Naive thymus-derived CD4-positive, alpha-beta T cell (primary cell): ENCODE measurements around the gene LRFN3. TPM values are rescaled to one million over a fixed set of nuclear protein-coding genes. Genes with fewer than 3 reads are reported as not detected.

ENCODE experiments used
- ATAC-seq: fragments of 150-1000 bp; cut with Tn5 transposase; 2 replicates; pipeline ENCODE4 v1.10.0; 2021; ENCODE audit warnings: mild to moderate bottlenecking, moderate library complexity
- CTCF ChIA-PET: fragments of 350-600 bp; sonication (Branson Sonifier 250); formaldehyde crosslinking; loops from one replicate; lab custom pipeline; 2021; ENCODE audit warnings: antibody characterized with exemption; lab: Charles Lee
- POLR2A ChIA-PET: fragments of 350-600 bp; sonication (Branson Sonifier 250); formaldehyde crosslinking; loops from one replicate; lab custom pipeline; 2021; ENCODE audit warnings: antibody characterized with exemption, inconsistent platforms; lab: Charles Lee
- DNase-seq, 9 donors: peaks; one replicate each; pipeline versions ENCODE4 v3.0.0 to v3.0.0-alpha.2; 2020 to 2022; ENCODE audit warnings: mixed read lengths in 1 of 9
- H3K27ac ChIP-seq: one replicate; pipeline ENCODE4 v1.7.0; 2013; ENCODE audit warnings: mild to moderate bottlenecking, low read depth, low read length, moderate library complexity
- H3K27me3 ChIP-seq, 2 donors: one replicate each; pipeline ENCODE4 v1.7.0; 2013; ENCODE audit warnings: low read length in 2 of 2, mild to moderate bottlenecking in 2 of 2, moderate library complexity in 2 of 2; ENCODE audit not compliant: control insufficient read depth in 2 of 2, insufficient read depth in 2 of 2
- H3K36me3 ChIP-seq, 3 experiments: 1 replicate in 2 of 3; 2 replicates in 1 of 3; pipeline ENCODE4 v1.7.0; 2013; ENCODE audit warnings: low read length in 3 of 3, mild to moderate bottlenecking in 3 of 3, moderate library complexity in 1 of 3; ENCODE audit not compliant: insufficient read depth in 3 of 3, control insufficient read depth in 2 of 3
- H3K4me1 ChIP-seq, 2 donors: one replicate each; pipeline ENCODE4 v1.7.0; 2013; ENCODE audit warnings: low read length in 2 of 2, mild to moderate bottlenecking in 2 of 2, moderate library complexity in 1 of 2; ENCODE audit not compliant: control insufficient read depth in 2 of 2, insufficient read depth in 2 of 2
- H3K4me3 ChIP-seq: 2 replicates; pipeline ENCODE4 v1.7.0; 2013; ENCODE audit warnings: mild to moderate bottlenecking, low read length
- H3K9me3 ChIP-seq, 3 experiments: 1 replicate in 2 of 3; 2 replicates in 1 of 3; pipeline ENCODE4 v1.7.0; 2013; ENCODE audit warnings: low read length in 3 of 3; ENCODE audit not compliant: control insufficient read depth in 2 of 3
- H3K27ac Mint-ChIP-seq, 9 donors: one replicate each; pipeline ENCODE4 v1.8.0; 2020 to 2022; ENCODE audit warnings: mixed read lengths in 9 of 9, mild to moderate bottlenecking in 8 of 9, moderate library complexity in 5 of 9, inconsistent platforms in 2 of 9
- H3K27me3 Mint-ChIP-seq, 5 donors: one replicate each; pipeline ENCODE4 v1.8.0; 2021 to 2022; ENCODE audit warnings: mixed read lengths in 5 of 5, mild to moderate bottlenecking in 1 of 5
- H3K36me3 Mint-ChIP-seq, 5 donors: one replicate each; pipeline ENCODE4 v1.8.0; 2020 to 2022; ENCODE audit warnings: mixed read lengths in 5 of 5, mild to moderate bottlenecking in 3 of 5, inconsistent platforms in 1 of 5
- H3K4me1 Mint-ChIP-seq, 7 donors: one replicate each; pipeline ENCODE4 v1.8.0; 2020 to 2022; ENCODE audit warnings: mixed read lengths in 7 of 7, mild to moderate bottlenecking in 3 of 7, inconsistent platforms in 1 of 7
- H3K4me3 Mint-ChIP-seq, 10 donors: one replicate each; pipeline ENCODE4 v1.8.0; 2020 to 2022; ENCODE audit warnings: mild to moderate bottlenecking in 10 of 10, mixed read lengths in 10 of 10, moderate library complexity in 6 of 10, inconsistent platforms in 2 of 10
- H3K9me3 Mint-ChIP-seq, 11 donors: one replicate each; pipeline ENCODE4 v1.8.0; 2020 to 2022; ENCODE audit warnings: mixed read lengths in 11 of 11, mild to moderate bottlenecking in 4 of 11, inconsistent platforms in 1 of 11, moderate library complexity in 1 of 11
- intact Hi-C, 2 donors: fragments of 100-400 bp; cut with micrococcal nuclease; formaldehyde crosslinking; loops; one replicate each; pipeline ENCODE4 v1.15.1; 2023
- polyA plus RNA-seq, 2 donors: library from polyadenylated mRNA; unstranded; fragments of 300-500 nt; fragmentation: Illumina TruSeq; gene quantifications; one replicate each; pipeline ENCODE4 v1.2.3, GENCODE V29; 2021
- total RNA-seq, 6 experiments: library from RNA in 5 of 6; stranded (reverse) in 5 of 6; gene quantifications; 1 replicate in 5 of 6; 2 replicates in 1 of 6; pipeline ENCODE4 v1.2.3 and lab custom pipeline; 2021 to 2026

The LRFN3 gene
- total and polyA plus RNA-seq, 7 experiments from 2014 or later = 1.2 to 14.9 (median 8.8) TPM

GRCh38 chr19:35898499-35898809 lies 37.7 kb upstream of the LRFN3 start:
- H3K4me1 Mint-ChIP-seq = peaks cover 25 to 53% (median 34%) of the 10 kb centered on the region in 7 donors
- H3K36me3 Mint-ChIP-seq = peaks cover 0 to 17% (median 8%) of the 10 kb centered on the region in 5 donors
- peak overlapping the region; percentile 94 for H3K4me3 ChIP-seq

GRCh38 chr19:35899547-35900214 lies 36.5 kb upstream of the LRFN3 start:
- H3K27me3 Mint-ChIP-seq = no peaks in the 10 kb centered on the region
- H3K4me3 Mint-ChIP-seq = peak overlapping the region; percentile 83 to 100 (median 95)
- H3K27ac ChIP-seq = peak overlapping the region; percentile 100
- no peaks in the 10 kb centered on the region for H3K27me3 ChIP-seq
- DNase-seq = peak; percentile 74 to 94 (median 87)
- intact Hi-C loops = loop anchor here (1.0 to 10.0 kb wide), 11 partner anchors 17 to 687 kb away; partner anchors contain the start of genes TBCB (in 2 of the 2), ALKBH6 (in 1 of the 2), OVOL3 (in 1 of the 2) and POLR2I (in 1 of the 2)
- ChIA-PET CTCF (no interaction called here), POLR2A (interaction anchor here (1.4 to 2.1 kb wide), 4 partner anchors 17 to 32 kb away, joined by 5 to 23 read pairs (median 8); no protein-coding TSS in a partner anchor)
- peak overlapping the region; percentile 94 for H3K4me3 ChIP-seq
- H3K4me1 ChIP-seq = peaks cover 35 to 43% of the 10 kb centered on the region in 2 donors
- H3K9me3 Mint-ChIP-seq = peaks cover 0 to 3% (median 0%) of the 10 kb centered on the region in 11 donors
- peak; percentile 74 for ATAC-seq
- peaks cover 4 to 37% (median 6%) of the 10 kb centered on the region in 3 experiments for H3K36me3 ChIP-seq
- peaks cover 0 to 19% (median 9%) of the 10 kb centered on the region in 5 donors for H3K36me3 Mint-ChIP-seq
- H3K9me3 ChIP-seq = no peaks in the 10 kb centered on the region
- peak overlapping the region; percentile 92 to 97 (median 96) for H3K27ac Mint-ChIP-seq
- peaks cover 34 to 65% (median 46%) of the 10 kb centered on the region in 7 donors for H3K4me1 Mint-ChIP-seq

More at GRCh38 chr19:35898499-35898809, 37.7 kb upstream of the LRFN3 start:
- no peaks in the 10 kb centered on the region for H3K9me3 ChIP-seq
- DNase-seq (peak in 2 of 9 donors; percentile 11 to 24), ATAC-seq (no peak)
- ChIA-PET CTCF (interaction anchor here (0.6 to 1.7 kb wide), 3 partner anchors 13 to 16 kb away, joined by 3 to 6 read pairs (median 5); no protein-coding TSS in a partner anchor), POLR2A (interaction anchor here (0.5 to 1.5 kb wide), 8 partner anchors 10 to 157 kb away, joined by 3 to 11 read pairs (median 6); partner anchors contain the start of genes IGFLR1 and TYROBP)
- Mint-ChIP-seq H3K4me3 (peak overlapping the region; percentile 83 to 100 (median 95)), H3K27me3 (no peaks in the 10 kb centered on the region), H3K9me3 (peaks cover 0 to 3% (median 0%) of the 10 kb centered on the region in 11 donors), H3K27ac (peak overlapping the region; percentile 84 to 97 (median 96))
- intact Hi-C loops = loop anchor here (2.0 to 10.0 kb wide), 2 partner anchors 60 to 216 kb away; partner anchors contain the start of genes OVOL3 (in 1 of the 2), POLR2I (in 1 of the 2) and TBCB (in 1 of the 2)
- peak overlapping the region; percentile 100 for H3K27ac ChIP-seq
- peaks cover 0 to 47% (median 10%) of the 10 kb centered on the region in 3 experiments for H3K36me3 ChIP-seq
- H3K27me3 ChIP-seq = no peaks in the 10 kb centered on the region
- peaks cover 25 to 33% of the 10 kb centered on the region in 2 donors for H3K4me1 ChIP-seq

- Histone ChIP-seq H3K4me1 (peaks cover 39 to 49% of the 10 kb centered on the region in 2 donors), H3K27ac (peak overlapping the region; percentile 100), H3K36me3 (peaks cover 0 to 22% (median 4%) of the 10 kb centered on the region in 3 experiments), H3K9me3 (no peaks in the 10 kb centered on the region), H3K4me3 (peak overlapping the region; percentile 84), H3K27me3 (no peaks in the 10 kb centered on the region)
- H3K4me1 Mint-ChIP-seq = peaks cover 35 to 66% (median 47%) of the 10 kb centered on the region in 7 donors
- ATAC-seq = no peak
- H3K9me3 Mint-ChIP-seq = peaks cover 0 to 3% (median 0%) of the 10 kb centered on the region in 11 donors
- no peaks in the 10 kb centered on the region for H3K27me3 Mint-ChIP-seq
- ChIA-PET POLR2A (interaction anchor here (0.6 to 2.1 kb wide), 8 partner anchors 8 to 272 kb away, joined by 4 to 23 read pairs (median 6); no protein-coding TSS in a partner anchor), CTCF (interaction anchor here (0.6 to 1.2 kb wide), 4 partner anchors 21 to 695 kb away, joined by 3 to 8 read pairs (median 4); no protein-coding TSS in a partner anchor)
- intact Hi-C loops = loop anchor here in 1 of 2 donors (5.0 kb wide), 1 partner anchor 689 kb away; no protein-coding TSS in a partner anchor
- no peak for DNase-seq
- H3K4me3 Mint-ChIP-seq = peak overlapping the region; percentile 83 to 100 (median 96)
- peaks cover 0 to 14% (median 3%) of the 10 kb centered on the region in 5 donors for H3K36me3 Mint-ChIP-seq
- H3K27ac Mint-ChIP-seq = peak overlapping the region; percentile 92 to 98 (median 97)
These were observed 35.0 kb upstream of the LRFN3 start for GRCh38 chr19:35901055-35901644.

- Mint-ChIP-seq H3K27ac (peak within 1 kb of the TSS; percentile 92 to 98 (median 97)), H3K27me3 (no peaks in the 10 kb centered on the region), H3K4me3 (peak within 1 kb of the TSS; percentile 83 to 100 (median 94)), H3K36me3 (peaks cover 0 to 14% (median 3%) of the 10 kb centered on the region in 5 donors), H3K9me3 (peaks cover 0 to 3% (median 0%) of the 10 kb centered on the region in 11 donors), H3K4me1 (peaks cover 35 to 61% (median 49%) of the 10 kb centered on the region in 7 donors)
- intact Hi-C loops = loop anchor here (1.0 to 5.0 kb wide), 3 partner anchors 33 to 690 kb away; partner anchors contain the start of gene APLP1 (in 1 of the 2)
- Histone ChIP-seq H3K4me3 (peak within 1 kb of the TSS; percentile 84), H3K4me1 (peaks cover 38 to 45% of the 10 kb centered on the region in 2 donors), H3K27ac (peak within 1 kb of the TSS; percentile 100), H3K27me3 (no peaks in the 10 kb centered on the region), H3K9me3 (no peaks in the 10 kb centered on the region), H3K36me3 (peaks cover 0 to 13% (median 4%) of the 10 kb centered on the region in 3 experiments)
- CTCF ChIA-PET = interaction anchor here (2.2 kb wide), 1 partner anchor 29 kb away, joined by 9 read pairs; no protein-coding TSS in a partner anchor
- POLR2A ChIA-PET = interaction anchor here (1.2 to 4.1 kb wide), 7 partner anchors 12 to 92 kb away, joined by 3 to 44 read pairs (median 4); partner anchors contain the start of gene SDHAF1
- ATAC-seq = peak; percentile 13
- peak; percentile 24 to 78 (median 69) for DNase-seq
These were observed 34.1 kb upstream of the LRFN3 start, which contains the start of gene HCST for GRCh38 chr19:35901854-35902661. TSS of gene HCST (plus strand) at chr19:35902529. CDS start at chr19:35902594, 65 bp downstream.

- peaks cover 29 to 41% of the 10 kb centered on the region in 2 donors for H3K4me1 ChIP-seq
- peak overlapping the region; percentile 92 to 98 (median 97) for H3K27ac Mint-ChIP-seq
- POLR2A ChIA-PET = interaction anchor here (0.7 to 4.1 kb wide), 11 partner anchors 10 to 158 kb away, joined by 3 to 44 read pairs (median 3); partner anchors contain the start of genes PSENEN, SDHAF1, THAP8 and U2AF1L4
These were observed 33.2 kb upstream of the LRFN3 start for GRCh38 chr19:35902870-35903475.

More at GRCh38 chr19:35902870-35903475, 33.2 kb upstream of the LRFN3 start:
- H3K4me3 Mint-ChIP-seq = peak overlapping the region; percentile 83 to 100 (median 94)
- peak overlapping the region; percentile 84 for H3K4me3 ChIP-seq
- H3K9me3 ChIP-seq = no peaks in the 10 kb centered on the region
- H3K27me3 ChIP-seq = no peaks in the 10 kb centered on the region
- intact Hi-C loops = loop anchor here (1.0 to 5.0 kb wide), 7 partner anchors 21 to 691 kb away; partner anchors contain the start of genes THAP8 (in 2 of the 2), WDR62 (in 2 of the 2), APLP1 (in 1 of the 2) and PSENEN (in 1 of the 2)
- H3K36me3 ChIP-seq = peaks cover 0 to 5% (median 4%) of the 10 kb centered on the region in 3 experiments
- CTCF ChIA-PET = interaction anchor here (2.2 to 2.5 kb wide), 2 partner anchors 23 to 28 kb away, joined by 7 to 9 read pairs; no protein-coding TSS in a partner anchor
- peaks cover 31 to 54% (median 46%) of the 10 kb centered on the region in 7 donors for H3K4me1 Mint-ChIP-seq
- peaks cover 0 to 3% (median 0%) of the 10 kb centered on the region in 11 donors for H3K9me3 Mint-ChIP-seq
- DNase-seq (no peak), ATAC-seq (no peak)
- peak overlapping the region; percentile 100 for H3K27ac ChIP-seq
- no peaks in the 10 kb centered on the region for H3K27me3 Mint-ChIP-seq
- H3K36me3 Mint-ChIP-seq = peaks cover 0 to 9% (median 0%) of the 10 kb centered on the region in 5 donors
